ENCODE data around the gene ZNF605.

DNA sequence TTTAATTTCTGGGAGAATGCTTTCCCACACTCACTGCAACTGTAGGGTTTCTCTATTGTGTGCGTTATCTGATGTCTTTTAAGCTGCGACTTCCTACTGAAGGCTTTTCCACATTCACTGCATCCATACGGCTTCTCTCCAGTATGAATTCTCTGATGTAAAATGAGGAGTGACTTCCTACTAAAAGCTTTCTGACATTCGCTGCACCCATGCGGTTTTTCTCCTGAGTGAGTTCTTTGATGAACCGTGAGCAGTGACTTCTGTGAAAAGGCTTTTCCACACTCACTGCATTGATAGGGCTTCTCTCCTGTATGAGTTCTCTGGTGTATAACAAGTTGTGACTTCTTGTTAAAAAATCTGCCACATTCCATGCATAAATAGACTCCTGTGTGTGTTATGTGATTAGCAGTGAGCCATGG is 29.7 kb downstream of the ZNF605 start:
- no peak for TF ChIP-seq POLR2AphosphoS5 (IDR thresholded peaks at IDR 0.05; ENCODE audit: low read length)
- TF ChIP-seq, protein P1, sequence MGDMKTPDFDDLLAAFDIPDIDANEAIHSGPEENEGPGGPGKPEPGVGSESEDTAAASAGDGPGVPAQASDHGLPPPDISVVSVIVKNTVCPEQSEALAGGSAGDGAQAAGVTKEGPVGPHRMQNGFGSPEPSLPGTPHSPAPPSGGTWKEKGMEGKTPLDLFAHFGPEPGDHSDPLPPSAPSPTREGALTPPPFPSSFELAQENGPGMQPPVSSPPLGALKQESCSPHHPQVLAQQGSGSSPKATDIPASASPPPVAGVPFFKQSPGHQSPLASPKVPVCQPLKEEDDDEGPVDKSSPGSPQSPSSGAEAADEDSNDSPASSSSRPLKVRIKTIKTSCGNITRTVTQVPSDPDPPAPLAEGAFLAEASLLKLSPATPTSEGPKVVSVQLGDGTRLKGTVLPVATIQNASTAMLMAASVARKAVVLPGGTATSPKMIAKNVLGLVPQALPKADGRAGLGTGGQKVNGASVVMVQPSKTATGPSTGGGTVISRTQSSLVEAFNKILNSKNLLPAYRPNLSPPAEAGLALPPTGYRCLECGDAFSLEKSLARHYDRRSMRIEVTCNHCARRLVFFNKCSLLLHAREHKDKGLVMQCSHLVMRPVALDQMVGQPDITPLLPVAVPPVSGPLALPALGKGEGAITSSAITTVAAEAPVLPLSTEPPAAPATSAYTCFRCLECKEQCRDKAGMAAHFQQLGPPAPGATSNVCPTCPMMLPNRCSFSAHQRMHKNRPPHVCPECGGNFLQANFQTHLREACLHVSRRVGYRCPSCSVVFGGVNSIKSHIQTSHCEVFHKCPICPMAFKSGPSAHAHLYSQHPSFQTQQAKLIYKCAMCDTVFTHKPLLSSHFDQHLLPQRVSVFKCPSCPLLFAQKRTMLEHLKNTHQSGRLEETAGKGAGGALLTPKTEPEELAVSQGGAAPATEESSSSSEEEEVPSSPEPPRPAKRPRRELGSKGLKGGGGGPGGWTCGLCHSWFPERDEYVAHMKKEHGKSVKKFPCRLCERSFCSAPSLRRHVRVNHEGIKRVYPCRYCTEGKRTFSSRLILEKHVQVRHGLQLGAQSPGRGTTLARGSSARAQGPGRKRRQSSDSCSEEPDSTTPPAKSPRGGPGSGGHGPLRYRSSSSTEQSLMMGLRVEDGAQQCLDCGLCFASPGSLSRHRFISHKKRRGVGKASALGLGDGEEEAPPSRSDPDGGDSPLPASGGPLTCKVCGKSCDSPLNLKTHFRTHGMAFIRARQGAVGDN (IDR thresholded peaks at IDR 0.05) = no peak

Measured in GM12878 (cell line).